ENCODE measurements around the gene RAB8A. TPM values are rescaled to one million over a fixed set of nuclear protein-coding genes. Genes with fewer than 3 reads are reported as not detected.

Gene RAB8A
- total RNA-seq, 1 experiment from 2014 or later = 103 TPM

DNA sequence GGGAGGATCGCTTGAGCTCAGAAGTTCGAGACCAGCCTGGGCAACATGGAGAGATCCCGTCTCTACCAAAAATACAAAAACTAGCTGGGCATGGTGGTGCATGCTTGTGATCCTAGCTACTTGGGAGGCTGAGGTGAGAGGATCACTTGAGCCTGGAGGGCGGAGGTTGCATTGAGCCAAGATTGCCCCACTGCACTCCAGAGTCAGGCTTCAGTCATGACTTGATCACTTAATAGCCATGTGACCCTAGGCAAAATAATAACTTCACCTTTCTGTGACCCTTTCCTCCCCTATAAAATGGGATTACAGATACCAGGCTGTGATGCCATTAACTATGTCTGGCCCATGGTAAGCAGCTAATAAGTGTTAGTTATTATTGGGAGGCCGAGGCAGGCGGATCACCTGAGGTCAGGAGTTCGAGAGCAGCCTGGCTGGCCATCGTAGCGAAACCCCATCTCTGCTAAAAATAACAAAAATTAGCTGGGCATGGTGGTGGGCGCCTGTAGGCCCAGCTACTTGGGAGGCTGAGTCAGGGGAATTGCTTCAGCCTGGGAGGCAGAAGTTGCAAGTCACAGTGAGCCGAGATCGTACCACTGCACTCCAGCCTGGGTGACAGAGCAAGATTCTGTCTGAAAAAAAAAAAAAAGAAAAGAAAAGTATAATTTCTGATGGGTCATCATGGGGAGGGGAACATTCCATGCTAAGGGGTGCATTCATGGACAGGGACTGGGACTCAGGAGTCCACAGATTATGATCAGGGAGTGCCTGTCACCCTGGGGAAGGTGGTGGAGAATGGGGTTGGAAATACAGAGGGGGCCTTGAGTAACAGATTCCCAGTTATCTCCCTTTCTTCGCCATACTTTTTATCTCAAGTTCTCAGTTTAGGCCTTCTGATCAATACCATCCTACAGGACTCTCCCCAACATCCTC lies 19.9 kb upstream of the RAB8A start:
- no peak overlapping the region for H2BK20ac ChIP-seq (ENCODE audit: low read depth, low read length, poor library complexity, severe bottlenecking)
- no peak overlapping the region for H2BK12ac ChIP-seq (ENCODE audit: insufficient read length, low read depth, low read length)
- H3K79me2 ChIP-seq (ENCODE audit: insufficient read depth, low read length) = no peaks in the 10 kb centered on the region
- Mint-ChIP-seq H3K4me3 (no peak overlapping the region), H3K4me1 (no peaks in the 10 kb centered on the region), H3K27ac (no peak overlapping the region), H3K27me3 (ENCODE audit: low read depth) (no peaks in the 10 kb centered on the region), H3K9me3 (no peaks in the 10 kb centered on the region), H3K36me3 (ENCODE audit: insufficient read depth in 1 of 3, low read depth in 3 of 3) (peaks cover 70 to 98% (median 94%) of the 10 kb centered on the region in 3 experiments)
- no peaks in the 10 kb centered on the region for H3K27me3 ChIP-seq (ENCODE audit: insufficient read depth, low read length)
- no peak overlapping the region for H3K18ac ChIP-seq (ENCODE audit: insufficient read length, low read depth, low read length)
- no peak overlapping the region for H2AFZ ChIP-seq (ENCODE audit: low read length)
- no peak overlapping the region for H3K14ac ChIP-seq (ENCODE audit: insufficient read depth, low read length)
- H3K4me1 ChIP-seq (ENCODE audit: insufficient read depth, low read length) = no peaks in the 10 kb centered on the region
- no peak overlapping the region for H3K4ac ChIP-seq (ENCODE audit: low read depth, low read length)
- no peak overlapping the region for H3K23ac ChIP-seq (ENCODE audit: insufficient read length, low read depth, low read length)
- H3K27ac ChIP-seq (ENCODE audit: insufficient read length, low read depth, low read length) = no peak overlapping the region
- H4K91ac ChIP-seq (ENCODE audit: insufficient read length, low read depth, low read length) = no peak overlapping the region
- H3K4me2 ChIP-seq (ENCODE audit: insufficient read depth, insufficient read length, low read length) = no peak overlapping the region
- no peaks in the 10 kb centered on the region for H3K23me2 ChIP-seq (ENCODE audit: insufficient read length, low read depth, low read length, poor library complexity, severe bottlenecking)
- H4K8ac ChIP-seq (replicated peaks; ENCODE audit: insufficient read length, low read depth, low read length) = no peak overlapping the region
- H4K5ac ChIP-seq (ENCODE audit: insufficient read length, low read depth, low read length) = no peak overlapping the region
- peak overlapping the region; percentile 37 for H2BK5ac ChIP-seq (ENCODE audit: insufficient read length, low read length)
- H2AK5ac ChIP-seq (ENCODE audit: insufficient read length, low read length) = no peak overlapping the region
- no peak overlapping the region for H3T11ph ChIP-seq (ENCODE audit: low read length)
- H3K9ac ChIP-seq (ENCODE audit: extremely low read depth, insufficient read length, low read length) = no peak overlapping the region
- H2BK15ac ChIP-seq (ENCODE audit: low read depth, low read length) = no peak overlapping the region
- no peaks in the 10 kb centered on the region for H3K9me3 ChIP-seq (ENCODE audit: control insufficient read depth, low read depth, low read length)
- DNase-seq = no peak
- H3K56ac ChIP-seq (ENCODE audit: insufficient read length, low read depth, low read length) = no peak overlapping the region
- no peaks in the 10 kb centered on the region for H4K20me1 ChIP-seq (ENCODE audit: control insufficient read depth, insufficient read depth, insufficient read length)
- TF ChIP-seq, protein P1, sequence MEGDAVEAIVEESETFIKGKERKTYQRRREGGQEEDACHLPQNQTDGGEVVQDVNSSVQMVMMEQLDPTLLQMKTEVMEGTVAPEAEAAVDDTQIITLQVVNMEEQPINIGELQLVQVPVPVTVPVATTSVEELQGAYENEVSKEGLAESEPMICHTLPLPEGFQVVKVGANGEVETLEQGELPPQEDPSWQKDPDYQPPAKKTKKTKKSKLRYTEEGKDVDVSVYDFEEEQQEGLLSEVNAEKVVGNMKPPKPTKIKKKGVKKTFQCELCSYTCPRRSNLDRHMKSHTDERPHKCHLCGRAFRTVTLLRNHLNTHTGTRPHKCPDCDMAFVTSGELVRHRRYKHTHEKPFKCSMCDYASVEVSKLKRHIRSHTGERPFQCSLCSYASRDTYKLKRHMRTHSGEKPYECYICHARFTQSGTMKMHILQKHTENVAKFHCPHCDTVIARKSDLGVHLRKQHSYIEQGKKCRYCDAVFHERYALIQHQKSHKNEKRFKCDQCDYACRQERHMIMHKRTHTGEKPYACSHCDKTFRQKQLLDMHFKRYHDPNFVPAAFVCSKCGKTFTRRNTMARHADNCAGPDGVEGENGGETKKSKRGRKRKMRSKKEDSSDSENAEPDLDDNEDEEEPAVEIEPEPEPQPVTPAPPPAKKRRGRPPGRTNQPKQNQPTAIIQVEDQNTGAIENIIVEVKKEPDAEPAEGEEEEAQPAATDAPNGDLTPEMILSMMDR (conservative IDR thresholded peaks at IDR 0.05) = no peak
- no CpG with 5 or more reads among the region's 13 CpGs for WGBS (ENCODE audit: extremely low coverage, insufficient read length, low lambda C conversion rate)
- H2BK120ac ChIP-seq (ENCODE audit: low read depth, low read length, poor library complexity, severe bottlenecking) = no peak overlapping the region
- no peaks in the 10 kb centered on the region for H3K79me1 ChIP-seq (ENCODE audit: insufficient read depth, low read depth, low read length, poor library complexity, severe bottlenecking)

All from H9 (cell line).